NCI-H2227 (cell line): ENCODE measurements around the gene SORL1.

Experiments
- DNase-seq: peaks from one replicate; lab custom pipeline; 2025; ENCODE audit not compliant: unreplicated experiment; lab: John Stamatoyannopoulos, UW

Gene SORL1

GRCh38 chr11:121533601-121534000 is 81.5 kb downstream of the SORL1 start:
- no peak for DNase-seq

GRCh38 chr11:121534131-121535093 is 82.3 kb downstream of the SORL1 start:
- DNase-seq: peak; percentile 10

GRCh38 chr11:121535129-121535796 is 83.1 kb downstream of the SORL1 start:
- DNase-seq: no peak

- DNase-seq: no peak
Observed at GRCh38 chr11:121536126-121536525, 84.0 kb downstream of the SORL1 start.

- DNase-seq: no peak
Observed at GRCh38 chr11:121538054-121538453, 85.9 kb downstream of the SORL1 start.

- DNase-seq: no peak
Observed at GRCh38 chr11:121539000-121539399, 86.9 kb downstream of the SORL1 start.

GRCh38 chr11:121540627-121541026 is 88.5 kb downstream of the SORL1 start:
- no peak for DNase-seq

- DNase-seq: no peak
Observed at GRCh38 chr11:121543836-121544380, 91.8 kb downstream of the SORL1 start.

GRCh38 chr11:121544956-121545355 is 92.8 kb downstream of the SORL1 start:
- DNase-seq: no peak

- DNase-seq: no peak
Observed at GRCh38 chr11:121547574-121547973, 95.5 kb downstream of the SORL1 start.

- DNase-seq: no peak
Observed at GRCh38 chr11:121550247-121551030, 98.3 kb downstream of the SORL1 start.

GRCh38 chr11:121551463-121551862 is 99.3 kb downstream of the SORL1 start:
- no peak for DNase-seq

- DNase-seq: no peak
Observed at GRCh38 chr11:121552154-121552553, 100.0 kb downstream of the SORL1 start.

- no peak for DNase-seq
Observed at GRCh38 chr11:121552644-121553043, 100.5 kb downstream of the SORL1 start.

- DNase-seq: no peak
Observed at GRCh38 chr11:121553389-121553788, 101.3 kb downstream of the SORL1 start.

GRCh38 chr11:121553806-121554205 is 101.7 kb downstream of the SORL1 start:
- DNase-seq: no peak

- peak; percentile 49 for DNase-seq
Observed at GRCh38 chr11:121554552-121554951, 102.4 kb downstream of the SORL1 start.

GRCh38 chr11:121555121-121555520 is 103.0 kb downstream of the SORL1 start:
- DNase-seq: peak; percentile 22

- DNase-seq: no peak
Observed at GRCh38 chr11:121556937-121557336, 104.8 kb downstream of the SORL1 start.

- DNase-seq: no peak
Observed at GRCh38 chr11:121557348-121557747, 105.2 kb downstream of the SORL1 start.

- peak; percentile 2 for DNase-seq
Observed at GRCh38 chr11:121559606-121560200, 107.6 kb downstream of the SORL1 start.
